SK-N-MC (cell line): ENCODE results near the gene CES5A.
"Not testable (repeated sequence)": the region's sequence is repeated elsewhere in the genome, so short reads cannot be mapped to it uniquely, and the experiment has no call there.

ENCODE experiments used
- DNase-seq: peaks from one replicate; pipeline ENCODE4 v3.0.0-alpha.2; 2011; ENCODE audit warnings: low read depth, low spot score
- H3K27ac ChIP-seq: fragments of 200-600 bp; sonication (generic); 2 replicates; pipeline ENCODE4 v1.5.1; 2016; ENCODE audit warnings: mixed run types
- H3K36me3 ChIP-seq: fragments of 200-600 bp; sonication (generic); 2 replicates; pipeline ENCODE4 v1.6.1; 2017; ENCODE audit warnings: antibody characterized with exemption, low read length, mixed read lengths; ENCODE audit not compliant: insufficient read depth
- H3K4me3 ChIP-seq: fragments of 200-600 bp; sonication (generic); 2 replicates; pipeline ENCODE4 v1.5.1; 2016
- H3K9ac ChIP-seq: fragments of 200-600 bp; sonication (generic); 2 replicates; pipeline ENCODE4 v1.8.0; 2017; ENCODE audit warnings: mixed run types, mixed read lengths; ENCODE audit not compliant: insufficient read length
- H3K9me3 ChIP-seq: fragments of 200-600 bp; sonication (generic); 2 replicates; pipeline ENCODE4 v1.6.1; 2017; ENCODE audit warnings: low read depth, mild to moderate bottlenecking, antibody characterized with exemption, low read length, moderate library complexity, mixed read lengths
- EZH2 ChIP-seq: fragments of 200-600 bp; sonication (generic); IDR thresholded peaks from one replicate; pipeline ENCODE4 v1.6.1; 2017; ENCODE audit warnings: antibody characterized with exemption
- FOXP2 ChIP-seq: optimal IDR thresholded peaks from 2 replicates; pipeline ENCODE3; 2011; ENCODE audit warnings: mild to moderate bottlenecking, moderate library complexity; ENCODE audit not compliant: insufficient read depth; ENCODE audit errors: extremely low read length, control extremely low read depth
- POLR2AphosphoS5 ChIP-seq: IDR thresholded peaks from 2 replicates; pipeline ENCODE4 v1.6.1; 2012; ENCODE audit warnings: mild to moderate bottlenecking, low read depth, low read length, borderline replicate concordance

CES5A gene

DNA sequence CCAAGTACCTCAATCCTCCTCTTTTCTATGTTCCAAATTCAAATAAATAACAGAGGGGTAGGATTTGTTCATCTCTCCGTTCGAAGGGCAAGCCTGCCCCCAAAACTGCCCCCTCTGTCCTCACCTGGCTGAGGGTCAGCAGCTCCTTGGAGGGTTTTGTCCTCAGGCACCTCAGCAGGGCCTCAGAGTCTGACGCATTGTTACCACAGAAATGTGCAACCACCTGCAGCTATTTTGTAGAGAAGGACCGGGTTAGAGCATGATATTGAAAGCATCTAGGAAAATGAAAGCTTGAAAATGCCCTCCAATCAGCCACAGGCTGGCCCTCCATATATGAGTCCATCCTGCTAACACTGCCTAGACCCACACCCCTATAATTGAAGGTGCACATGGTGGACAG, 13.9 kb downstream of the CES5A start:
- TF ChIP-seq EZH2 = no peak
- no peaks in the 10 kb centered on the region for H3K36me3 ChIP-seq
- H3K9ac ChIP-seq = no peak overlapping the region
- no peak overlapping the region for H3K27ac ChIP-seq
- no peaks in the 10 kb centered on the region for H3K9me3 ChIP-seq
- DNase-seq = no peak
- H3K4me3 ChIP-seq = no peak overlapping the region

DNA sequence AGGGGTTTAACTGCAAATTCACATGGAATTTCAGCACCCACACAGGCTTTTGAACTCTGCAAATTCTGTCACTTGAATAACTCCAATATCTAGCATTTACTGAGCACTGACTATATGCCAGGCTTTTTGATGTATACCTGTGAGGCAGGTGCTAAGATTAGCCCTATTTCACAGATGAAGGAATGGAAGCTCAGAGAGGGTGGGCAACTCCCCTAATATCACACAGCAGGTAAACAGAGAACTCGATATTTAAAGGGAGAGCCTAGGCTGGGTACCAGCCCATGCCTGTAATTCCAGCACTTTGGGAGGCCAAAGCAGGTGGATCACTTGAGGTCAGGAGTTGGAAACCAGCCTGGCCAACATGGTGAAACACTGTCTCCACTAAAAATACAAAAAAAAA, 17.5 kb downstream of the CES5A start:
- H3K9me3 ChIP-seq, DNase-seq, H3K9ac ChIP-seq, H3K4me3 ChIP-seq, H3K27ac ChIP-seq, H3K36me3 ChIP-seq: not testable (repeated sequence)

DNA sequence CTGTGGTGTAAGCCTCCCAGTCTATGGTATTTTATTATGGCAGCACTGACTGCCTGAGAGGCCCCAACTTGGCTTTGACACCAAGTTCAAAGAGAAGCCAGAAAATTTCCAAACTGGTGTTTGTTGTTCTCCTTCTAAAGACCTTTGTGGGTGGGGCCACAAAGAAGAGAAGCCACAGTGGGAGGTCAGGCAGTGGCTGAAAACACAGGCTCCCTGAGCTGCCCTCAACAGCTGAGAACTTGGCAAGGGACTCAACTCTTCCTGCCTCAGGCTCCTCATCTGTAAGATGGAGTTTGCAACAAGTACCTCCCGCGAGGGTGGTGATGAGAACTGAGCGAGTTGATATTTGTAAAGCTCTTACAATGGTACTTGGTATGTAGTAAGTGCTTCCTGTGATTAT, 18.2 kb downstream of the CES5A start:
- TF ChIP-seq FOXP2 (no peak), EZH2 (no peak), POLR2AphosphoS5 (no peak)
- H3K9me3 ChIP-seq = no peaks in the 10 kb centered on the region
- H3K36me3 ChIP-seq = no peaks in the 10 kb centered on the region
- H3K27ac ChIP-seq = no peak overlapping the region
- no peak overlapping the region for H3K9ac ChIP-seq
- DNase-seq = no peak
- H3K4me3 ChIP-seq = no peak overlapping the region

DNA sequence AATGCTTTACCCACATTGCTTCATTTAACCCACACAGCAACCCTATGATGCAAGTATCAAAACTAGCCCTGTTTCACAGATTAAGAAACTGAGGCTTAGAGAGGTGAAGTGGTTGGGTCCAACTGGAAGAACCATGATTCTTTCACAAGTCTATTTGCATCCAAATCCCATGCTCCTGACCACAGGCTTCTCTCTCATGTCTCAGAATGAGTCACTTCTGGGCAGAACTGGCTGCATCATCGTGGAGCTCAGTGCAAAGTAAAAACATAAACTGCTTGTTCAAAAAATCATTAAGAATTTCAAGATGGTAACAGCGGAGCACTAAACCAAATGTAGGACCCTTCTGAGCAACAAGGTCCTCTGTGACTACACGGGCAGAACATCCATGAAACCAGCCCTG, 22.1 kb downstream of the CES5A start:
- Histone ChIP-seq H3K27ac (no peak overlapping the region), H3K4me3 (no peak overlapping the region), H3K36me3 (no peaks in the 10 kb centered on the region), H3K9ac (no peak overlapping the region), H3K9me3 (no peaks in the 10 kb centered on the region)
- TF ChIP-seq FOXP2 = no peak
- no peak for TF ChIP-seq POLR2AphosphoS5
- no peak for DNase-seq

DNA sequence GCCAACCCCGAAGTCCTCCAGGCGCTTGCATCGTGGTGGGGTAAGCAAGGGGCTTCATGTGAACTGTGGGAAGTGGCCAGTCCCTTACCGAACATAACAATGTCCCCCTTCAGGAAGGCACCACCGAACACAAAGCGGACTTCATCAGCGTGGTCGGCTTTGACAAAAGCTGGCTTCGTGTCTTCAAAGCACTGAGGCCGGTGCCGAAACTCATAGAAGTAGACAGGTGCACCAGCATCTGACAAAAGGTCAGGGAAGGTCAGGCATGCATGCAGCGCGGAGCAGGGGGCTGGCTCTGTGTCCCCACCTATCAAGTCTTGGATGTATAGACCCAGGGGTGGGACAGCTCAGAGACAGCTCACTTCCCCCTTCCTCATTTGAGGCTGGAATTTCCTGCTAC, 25.6 kb downstream of the CES5A start:
- DNase-seq = no peak
- TF ChIP-seq FOXP2 = no peak
- no peak for TF ChIP-seq POLR2AphosphoS5
- TF ChIP-seq EZH2 = no peak
- H3K27ac ChIP-seq = no peak overlapping the region

DNA sequence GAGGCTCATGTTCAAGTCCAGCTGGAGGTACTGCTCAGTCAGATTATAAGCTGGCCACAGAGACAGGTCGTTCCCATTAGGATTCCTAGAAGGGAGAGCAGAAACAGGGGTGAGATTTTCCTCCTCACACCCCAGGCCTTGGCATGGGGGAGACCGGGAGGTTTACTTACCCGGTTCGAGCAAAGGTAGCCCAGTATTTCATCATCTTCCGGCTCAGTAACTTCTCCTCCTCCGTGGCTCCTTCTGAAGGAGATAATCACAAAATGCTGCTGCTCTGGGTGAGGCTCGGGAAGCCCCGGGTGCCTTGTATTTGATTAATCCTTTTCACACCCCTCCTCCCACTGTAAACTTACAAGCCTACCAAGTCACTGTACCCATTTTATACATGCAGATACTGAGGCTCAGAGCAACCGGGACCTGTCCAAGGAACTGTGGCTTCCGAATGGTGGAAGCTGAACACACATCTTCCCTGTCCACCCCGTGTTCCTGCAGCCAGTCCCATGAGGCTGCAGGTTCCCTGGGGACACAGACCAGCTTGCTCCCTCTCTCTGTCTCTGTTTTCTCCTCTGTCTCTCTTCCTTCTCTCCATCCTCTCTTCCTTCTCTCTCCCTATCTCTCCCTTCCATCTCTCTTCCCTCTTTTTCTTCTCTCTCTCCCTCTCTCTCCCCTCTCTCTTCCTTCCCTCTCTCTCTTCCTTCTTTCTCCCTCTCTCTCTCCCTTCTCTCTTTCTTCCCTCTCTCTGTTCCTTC, 28.4 kb downstream of the CES5A start:
- no peak overlapping the region for H3K27ac ChIP-seq
- no peak for TF ChIP-seq FOXP2
- TF ChIP-seq EZH2 = no peak
- no peak overlapping the region for H3K9ac ChIP-seq
- no peaks in the 10 kb centered on the region for H3K9me3 ChIP-seq
- H3K36me3 ChIP-seq = no peaks in the 10 kb centered on the region
- DNase-seq = no peak
- no peak overlapping the region for H3K4me3 ChIP-seq

More for the DNA sequence above, 25.6 kb downstream of the CES5A start:
- no peaks in the 10 kb centered on the region for H3K36me3 ChIP-seq
- no peaks in the 10 kb centered on the region for H3K9me3 ChIP-seq
- H3K9ac ChIP-seq = no peak overlapping the region
- H3K4me3 ChIP-seq = no peak overlapping the region

DNA sequence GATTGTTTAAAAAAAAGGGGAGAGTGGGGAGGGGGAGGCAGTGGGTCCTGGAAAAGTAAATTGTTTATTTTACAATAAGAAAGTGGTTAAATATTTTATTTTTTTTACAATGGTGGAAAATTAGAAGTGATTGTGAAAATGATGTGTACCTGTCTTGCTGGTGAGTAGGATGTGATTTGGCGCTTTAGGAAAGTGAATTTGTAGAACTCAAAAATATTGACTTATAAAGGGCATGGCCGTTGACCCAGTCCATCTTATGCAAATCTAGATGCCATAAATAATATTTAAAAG, 32.1 kb downstream of the CES5A start:
- Histone ChIP-seq H3K9ac (no peak overlapping the region), H3K4me3 (no peak overlapping the region), H3K36me3 (no peaks in the 10 kb centered on the region), H3K9me3 (no peaks in the 10 kb centered on the region), H3K27ac (no peak overlapping the region)
- DNase-seq = no peak
- TF ChIP-seq FOXP2 (no peak), EZH2 (no peak), POLR2AphosphoS5 (no peak)

DNA sequence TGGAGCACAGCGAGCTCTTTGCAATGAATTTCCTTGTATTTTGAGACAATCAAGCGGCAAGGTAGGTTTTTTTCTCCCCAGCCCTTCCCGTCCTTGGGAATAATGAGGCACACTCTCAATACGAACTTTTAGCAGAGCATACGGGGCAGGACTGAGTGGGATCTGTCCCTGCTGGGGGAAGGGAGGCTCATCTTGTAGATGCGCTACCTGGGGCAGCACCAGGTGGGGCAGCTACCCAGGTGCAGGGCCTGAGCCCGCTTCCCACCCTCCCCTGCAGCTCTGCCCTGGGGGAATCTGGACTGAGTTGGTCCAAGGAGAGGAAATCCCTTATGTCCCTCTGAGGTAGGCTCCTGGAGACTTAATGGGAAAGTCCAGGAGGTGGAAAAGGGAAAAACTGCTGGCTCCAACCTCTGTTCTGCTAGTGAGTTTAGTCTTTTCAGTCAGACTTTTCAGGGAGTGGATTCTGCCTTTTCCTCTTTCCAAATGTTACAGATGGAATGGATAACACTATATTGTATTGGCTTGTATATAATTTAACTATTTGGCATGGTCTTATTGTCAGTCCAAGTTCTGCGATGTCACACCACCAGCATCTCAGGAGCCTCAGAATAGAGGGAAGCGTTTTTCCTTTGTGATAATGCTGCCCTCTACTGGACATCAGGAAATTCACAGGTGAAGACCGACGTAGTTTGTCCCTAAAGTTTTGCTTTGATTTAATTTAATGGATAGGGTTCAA, 32.6 kb downstream of the CES5A start:
- Histone ChIP-seq H3K9me3 (no peaks in the 10 kb centered on the region), H3K4me3 (no peak overlapping the region), H3K9ac (no peak overlapping the region), H3K36me3 (no peaks in the 10 kb centered on the region), H3K27ac (no peak overlapping the region)
- no peak for DNase-seq
- TF ChIP-seq EZH2 (no peak), FOXP2 (no peak), POLR2AphosphoS5 (no peak)

DNA sequence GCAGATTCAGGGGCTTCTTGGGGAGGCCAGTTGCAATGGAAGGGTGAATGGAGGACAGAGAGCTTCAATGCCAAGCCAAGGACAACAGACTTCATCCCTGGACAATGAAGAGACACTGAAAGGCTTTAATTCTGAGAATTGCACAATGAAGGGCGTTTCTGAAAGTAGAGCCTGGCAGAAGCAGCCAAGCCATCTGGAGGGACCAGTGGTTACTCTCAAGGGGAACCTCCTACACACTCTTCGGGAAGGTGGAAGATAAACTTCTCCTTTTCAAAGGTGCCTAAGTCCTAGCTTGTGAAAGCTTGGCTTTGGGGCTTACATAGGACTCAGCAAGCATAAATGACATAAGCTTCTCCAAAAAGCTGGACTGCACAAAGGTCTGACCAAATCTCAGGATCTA, 36.1 kb downstream of the CES5A start:
- no peak for TF ChIP-seq EZH2
- TF ChIP-seq FOXP2 = no peak
- no peak for TF ChIP-seq POLR2AphosphoS5
- no peak overlapping the region for H3K27ac ChIP-seq
- no peak for DNase-seq
- H3K9me3 ChIP-seq = no peaks in the 10 kb centered on the region
- H3K4me3 ChIP-seq = no peak overlapping the region
- H3K36me3 ChIP-seq = no peaks in the 10 kb centered on the region
- no peak overlapping the region for H3K9ac ChIP-seq
